ENCODE results near the gene ASB18.

GRCh38 chr2:236162031-236162845 is 102.0 kb downstream of the ASB18 start:
- TF ChIP-seq CTCF (conservative IDR thresholded peaks at IDR 0.05; ENCODE audit: low read depth, low read length): no peak
- TF ChIP-seq POLR2A (IDR thresholded peaks at IDR 0.05; ENCODE audit: low read depth, low read length): no peak
- no peak for TF ChIP-seq USF2 (IDR thresholded peaks at IDR 0.05; ENCODE audit: low read depth, low read length)
- no peak for TF ChIP-seq MXI1 (IDR thresholded peaks at IDR 0.05; ENCODE audit: borderline replicate concordance, low read depth, low read length)
- no peak for TF ChIP-seq NFE2L2 (IDR thresholded peaks at IDR 0.05; ENCODE audit: low read depth, low read length)
- TF ChIP-seq RCOR1 (IDR thresholded peaks at IDR 0.05; ENCODE audit: insufficient replicate concordance, low read length): no peak
- TF ChIP-seq BHLHE40 (IDR thresholded peaks at IDR 0.05; ENCODE audit: low read depth, low read length): no peak
- no peak for TF ChIP-seq CHD1 (IDR thresholded peaks at IDR 0.05; ENCODE audit: low read depth, low read length)
- TF ChIP-seq CEBPB (IDR thresholded peaks at IDR 0.05; ENCODE audit: low read depth, low read length): no peak
- TF ChIP-seq SMC3 (IDR thresholded peaks at IDR 0.05; ENCODE audit: low read depth, low read length): no peak
- no peak for TF ChIP-seq RAD21 (IDR thresholded peaks at IDR 0.05; ENCODE audit: low read length)
- no peak for TF ChIP-seq RFX5 (IDR thresholded peaks at IDR 0.05; ENCODE audit: low read depth, low read length)
- TF ChIP-seq MAZ (IDR thresholded peaks at IDR 0.05; ENCODE audit: borderline replicate concordance, low read depth, low read length): no peak
- TF ChIP-seq FOS (IDR thresholded peaks at IDR 0.05; ENCODE audit: low read depth, low read length): no peak
